Stimulated activated CD8-positive, alpha-beta memory T cell treated with anti-CD3 and anti-CD28 coated beads, Interleukin-2, amount 100 ng/mL, for 48 hours (primary cell): ENCODE measurements around the gene MRRF.
A peak's percentile ranks its signal among the peaks of the same experiment; 100 is the strongest.

ENCODE experiments used
- DNase-seq, 2 donors: peaks; one replicate each; pipeline ENCODE4 v3.0.0-alpha.2; 2020; ENCODE audit warnings: low read depth in 2 of 2

The MRRF gene

DNA sequence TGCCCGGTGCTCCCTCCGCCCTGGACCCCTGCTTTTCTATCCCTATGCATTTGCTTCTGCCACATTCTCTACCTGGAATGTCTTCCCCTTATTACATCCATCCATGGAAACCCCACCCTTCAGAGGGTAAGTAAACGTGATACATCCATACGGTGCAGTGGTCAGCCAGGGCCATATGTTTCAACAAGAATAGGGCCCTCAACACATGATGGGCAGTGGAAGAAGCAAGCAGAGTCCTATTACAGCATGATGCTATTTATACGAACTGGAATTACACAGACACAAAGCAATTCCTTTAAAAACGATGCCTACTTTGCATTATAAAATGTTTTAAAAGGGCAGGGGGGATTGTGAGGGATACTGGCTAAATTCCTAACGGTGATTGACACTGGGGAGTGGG is 68.0 kb downstream of the MRRF start:
- DNase-seq: no peak

DNA sequence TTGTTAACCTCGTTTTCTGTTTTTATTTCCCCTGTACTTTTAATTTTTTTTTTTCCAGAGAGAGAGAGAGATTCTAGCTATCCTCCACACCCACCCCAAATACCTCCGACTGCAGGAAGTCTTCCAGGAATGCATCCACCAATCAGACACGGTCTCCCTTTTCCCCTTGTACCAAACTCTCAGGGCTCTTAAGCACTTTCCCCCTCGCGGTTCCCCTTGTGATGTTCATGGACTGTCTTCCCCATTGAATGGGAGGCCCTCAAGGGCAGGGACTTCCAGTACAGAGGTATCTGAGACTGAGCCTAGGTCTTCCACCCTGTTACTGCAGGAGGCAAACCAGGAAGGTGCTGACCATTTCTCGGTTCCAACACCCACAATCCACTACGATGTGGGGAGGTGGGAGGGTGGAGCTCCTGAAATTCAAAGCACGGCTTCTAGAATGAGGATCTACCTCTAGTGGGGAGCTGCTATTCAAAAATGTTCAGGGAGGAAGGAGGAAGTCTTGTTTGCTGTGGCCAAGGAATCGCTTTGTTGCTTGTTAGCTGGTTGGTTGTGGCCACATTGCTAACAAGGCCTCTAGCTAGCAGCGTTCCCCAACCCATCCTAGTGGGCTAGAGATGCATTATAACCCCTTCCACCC is 68.6 kb downstream of the MRRF start:
- no peak for DNase-seq

DNA sequence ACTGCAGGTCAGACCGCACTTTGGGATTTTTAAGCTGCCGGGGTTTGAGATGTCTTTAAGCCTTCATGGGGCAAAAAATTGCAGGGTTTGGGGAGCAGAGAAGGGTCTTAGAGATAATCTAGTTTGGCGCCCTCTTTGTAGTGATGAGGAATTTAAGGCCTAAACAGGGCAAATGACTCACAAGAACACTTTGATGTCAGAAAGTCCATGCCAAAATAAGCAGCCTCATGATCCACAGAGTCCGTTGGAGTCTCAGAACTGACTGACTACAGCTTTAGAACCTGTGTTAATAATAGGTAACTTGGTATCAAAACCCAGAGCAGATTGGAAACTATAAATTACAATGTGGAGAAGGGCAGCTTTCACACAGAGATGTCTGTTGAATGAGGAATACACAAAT is 70.2 kb downstream of the MRRF start:
- no peak for DNase-seq

DNA sequence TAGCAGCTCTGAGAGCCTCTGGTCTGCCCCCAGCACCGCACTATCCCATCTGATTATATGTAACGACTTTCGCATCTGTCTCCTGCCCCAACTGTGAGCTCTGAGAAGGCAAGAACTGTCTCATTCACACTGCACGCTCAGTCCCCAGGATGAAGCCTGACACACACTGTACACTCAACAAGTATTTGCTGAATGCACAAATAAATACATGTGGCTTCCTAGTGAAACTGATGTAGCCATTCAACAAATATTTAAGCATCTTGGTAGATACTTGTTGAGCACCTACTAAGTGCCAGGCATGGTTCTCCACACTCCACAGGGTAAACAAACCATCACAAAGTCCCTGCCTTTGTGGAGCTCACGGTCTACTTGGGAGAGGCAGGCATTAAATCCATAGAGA is 71.5 kb downstream of the MRRF start:
- DNase-seq: no peak

DNA sequence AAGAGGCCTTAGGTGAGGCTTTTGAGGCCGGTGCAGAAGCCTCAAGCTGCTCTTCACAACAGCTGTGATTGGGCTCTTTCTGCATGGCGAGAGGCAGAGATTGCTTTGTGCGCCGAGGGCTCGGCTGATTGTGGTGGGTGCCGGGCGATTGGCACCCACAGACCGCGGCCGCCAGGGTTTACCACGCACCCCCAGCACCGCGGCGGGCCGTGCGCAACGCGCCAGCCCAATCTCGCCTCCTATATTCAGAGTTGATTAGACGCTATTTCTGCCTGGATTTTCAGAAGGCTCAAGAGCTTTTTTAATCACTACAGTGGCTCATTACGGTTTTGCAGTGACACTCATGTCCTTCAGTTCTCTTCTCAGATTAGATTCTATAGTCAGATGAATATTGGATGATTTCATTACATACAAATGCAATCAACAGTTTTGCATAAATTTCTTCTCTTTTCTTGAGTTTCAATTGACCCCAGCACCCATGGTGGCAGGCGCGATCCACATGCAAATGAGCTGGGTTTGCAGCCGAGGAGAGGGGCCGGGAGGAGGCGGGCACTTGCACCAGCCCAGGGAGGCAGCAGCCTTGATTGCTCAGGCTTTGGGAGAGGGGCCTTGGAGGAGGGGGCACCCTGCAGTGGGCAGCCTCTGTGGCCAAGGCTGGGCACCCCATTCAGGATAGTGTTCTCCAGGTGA is 72.3 kb downstream of the MRRF start:
- DNase-seq: no peak

DNA sequence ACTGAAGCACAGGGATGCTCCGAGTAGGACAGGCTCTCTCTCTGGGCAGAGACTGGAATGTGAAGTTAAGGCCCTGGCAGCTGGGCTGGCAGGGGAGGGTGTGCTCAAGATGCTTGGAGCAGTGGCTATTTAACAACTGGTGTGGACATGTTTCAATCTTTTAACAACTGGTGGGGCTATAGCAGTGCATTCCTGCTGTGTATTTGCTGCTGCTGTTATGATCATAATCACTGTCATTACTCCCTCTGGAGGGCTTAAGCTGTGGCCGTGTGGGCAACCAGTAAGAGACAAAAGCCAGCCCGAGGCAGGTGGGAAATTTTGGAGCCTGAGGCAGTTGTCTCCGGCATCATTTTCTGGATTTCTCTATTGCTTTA is 72.9 kb downstream of the MRRF start:
- DNase-seq: no peak

DNA sequence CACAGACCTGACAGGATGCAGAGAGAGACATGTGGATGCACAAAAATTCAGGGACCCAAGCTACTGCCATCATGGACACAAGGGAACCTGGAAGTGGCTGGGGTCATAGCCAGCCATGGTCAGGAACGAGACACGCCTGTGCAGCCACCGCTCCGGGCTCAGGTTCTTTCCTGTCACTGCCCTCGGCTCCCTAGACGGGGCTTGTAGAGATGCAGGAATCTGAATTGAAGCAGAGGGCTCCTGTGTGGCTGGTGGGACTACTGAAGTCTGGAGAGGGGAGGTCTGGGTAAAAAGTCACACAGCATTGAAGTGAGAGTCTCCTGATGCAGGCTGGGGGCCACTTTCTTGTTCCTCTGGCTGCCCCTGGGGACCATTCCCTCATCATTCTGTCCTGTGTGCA is 73.9 kb downstream of the MRRF start:
- DNase-seq: no peak

DNA sequence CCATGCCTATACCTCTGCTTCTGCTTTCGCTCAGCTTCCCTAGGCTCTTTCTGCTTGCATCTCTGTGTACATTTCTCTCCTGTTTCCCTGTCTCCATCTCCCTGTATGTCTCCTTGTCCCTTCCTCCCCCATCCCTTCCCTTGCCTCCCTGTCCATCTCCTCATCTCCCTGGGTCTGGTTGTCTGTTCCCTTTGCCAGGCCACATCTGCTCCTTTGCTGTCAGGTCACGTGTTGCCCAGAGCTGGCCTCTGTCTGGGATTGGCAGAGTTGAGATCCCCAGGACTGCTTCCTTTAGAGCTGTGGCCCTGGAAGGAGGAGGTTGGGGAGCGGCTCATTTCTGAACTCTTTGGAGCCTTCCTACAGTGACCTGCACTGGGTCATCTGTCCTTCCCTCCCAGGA is 74.3 kb downstream of the MRRF start:
- no peak for DNase-seq

DNA sequence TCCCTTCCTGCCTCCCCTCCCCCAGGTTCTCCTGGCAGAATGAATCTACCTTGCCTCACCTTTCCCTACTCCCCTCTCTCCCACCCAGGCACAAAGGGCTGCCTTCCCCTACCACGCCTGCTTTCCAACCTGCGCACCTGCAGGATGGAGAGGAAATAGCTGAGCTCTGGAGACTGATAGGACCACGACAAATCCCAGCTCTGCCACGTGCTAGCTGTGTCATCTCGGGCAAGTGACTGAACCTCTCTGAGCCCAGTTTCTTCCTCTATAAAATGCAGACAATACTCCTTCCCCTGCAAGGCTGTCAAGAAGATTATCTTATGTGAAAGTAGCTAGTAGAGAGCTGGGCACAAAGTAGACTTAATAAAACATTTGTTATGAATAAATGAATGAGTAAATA is 74.9 kb downstream of the MRRF start:
- DNase-seq: no peak

DNA sequence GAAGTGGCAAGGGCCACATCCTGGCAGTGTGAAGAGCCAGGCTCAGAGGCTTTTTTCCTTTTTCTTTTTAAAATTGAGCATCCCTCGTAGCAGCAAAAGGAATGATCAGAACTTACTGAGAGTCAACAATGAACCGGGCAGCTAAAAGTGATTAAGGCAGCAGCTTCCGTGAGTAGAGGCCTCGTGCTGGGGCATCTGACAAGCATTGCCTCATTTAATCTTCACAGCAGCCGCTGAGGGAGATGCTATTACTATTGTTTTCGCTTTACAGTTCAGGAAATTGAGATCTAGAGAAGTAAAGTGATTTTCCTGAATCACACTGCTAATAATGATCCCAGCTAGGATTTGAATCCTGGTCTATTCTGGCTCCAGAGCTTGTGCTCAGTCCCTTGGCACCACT is 75.5 kb downstream of the MRRF start:
- no peak for DNase-seq

DNA sequence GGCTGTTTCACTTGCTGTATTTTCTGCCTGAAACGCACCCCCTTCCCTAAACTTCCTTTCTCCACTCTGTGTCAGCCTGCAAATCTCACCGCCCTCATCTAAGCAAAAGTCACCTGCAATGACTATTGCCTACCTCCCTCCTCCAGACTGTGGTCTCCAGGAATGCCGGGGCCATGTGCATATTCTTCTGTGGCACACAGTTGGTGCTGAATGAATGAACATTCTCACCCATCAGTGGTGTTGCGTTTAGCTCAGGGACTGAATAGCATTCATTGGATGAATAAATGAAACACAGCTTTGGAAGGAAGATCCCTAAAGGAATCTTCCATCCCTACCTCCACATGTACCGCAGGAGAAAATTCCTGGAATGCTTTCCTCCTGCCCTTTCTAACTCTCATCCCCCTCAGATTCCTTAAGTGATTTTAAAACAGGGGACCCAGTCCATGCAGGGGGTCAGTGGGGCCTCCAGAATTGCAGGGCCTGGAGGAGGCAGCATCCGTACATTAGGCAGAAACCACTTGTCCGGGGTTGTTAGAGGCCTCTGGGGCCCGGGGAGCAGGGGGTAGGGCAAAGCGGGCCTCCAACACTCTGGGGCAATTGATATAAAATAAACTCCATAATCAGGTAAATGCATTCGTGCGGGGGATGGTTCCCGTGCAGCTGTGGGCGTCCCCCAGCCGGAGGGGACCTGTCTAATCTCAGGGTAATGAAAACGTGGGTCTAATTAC is 77.8 kb downstream of the MRRF start:
- no peak for DNase-seq

DNA sequence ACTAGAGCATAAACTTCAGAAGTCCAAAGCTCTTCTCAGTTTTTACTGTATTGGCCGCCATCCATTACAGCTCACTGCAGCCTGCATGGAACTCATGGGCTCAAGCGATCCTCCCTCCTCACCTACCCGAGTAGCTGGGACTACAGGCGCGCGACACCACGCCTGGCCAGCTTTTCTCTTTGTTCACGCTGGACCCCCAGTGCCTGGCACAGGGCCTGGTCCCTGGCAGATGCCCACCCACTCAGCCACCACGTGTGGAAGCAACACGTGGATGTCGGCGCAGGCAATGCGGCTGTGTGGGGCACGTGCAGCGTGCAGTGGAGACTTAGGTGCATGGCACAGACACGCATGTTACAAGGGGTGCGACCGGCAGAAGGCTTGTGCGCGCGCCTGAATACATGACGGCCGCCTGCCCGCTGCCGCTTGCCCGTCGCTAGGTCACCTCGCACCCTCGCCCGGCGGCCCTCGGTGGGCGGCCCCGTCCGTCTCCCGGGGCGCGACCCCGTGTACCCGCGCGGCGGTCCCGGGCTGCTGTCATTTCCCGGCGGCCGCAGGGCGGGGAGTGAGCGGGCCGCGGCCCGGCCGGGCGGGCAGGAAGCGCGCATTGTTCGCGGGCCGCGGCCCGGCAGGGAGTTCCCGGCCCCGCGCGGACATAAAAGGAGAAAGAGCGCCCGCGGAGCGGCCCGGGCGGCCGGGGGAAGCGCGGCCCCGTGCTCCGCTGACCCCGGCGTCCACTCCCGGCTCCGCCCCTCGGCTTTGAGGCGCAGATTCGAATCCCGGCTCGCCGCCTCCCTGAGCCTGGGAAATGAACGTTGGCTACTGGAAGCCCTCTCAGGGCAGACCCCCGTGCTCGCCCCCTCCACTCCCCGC is 82.0 kb downstream of the MRRF start:
- DNase-seq: no peak

DNA sequence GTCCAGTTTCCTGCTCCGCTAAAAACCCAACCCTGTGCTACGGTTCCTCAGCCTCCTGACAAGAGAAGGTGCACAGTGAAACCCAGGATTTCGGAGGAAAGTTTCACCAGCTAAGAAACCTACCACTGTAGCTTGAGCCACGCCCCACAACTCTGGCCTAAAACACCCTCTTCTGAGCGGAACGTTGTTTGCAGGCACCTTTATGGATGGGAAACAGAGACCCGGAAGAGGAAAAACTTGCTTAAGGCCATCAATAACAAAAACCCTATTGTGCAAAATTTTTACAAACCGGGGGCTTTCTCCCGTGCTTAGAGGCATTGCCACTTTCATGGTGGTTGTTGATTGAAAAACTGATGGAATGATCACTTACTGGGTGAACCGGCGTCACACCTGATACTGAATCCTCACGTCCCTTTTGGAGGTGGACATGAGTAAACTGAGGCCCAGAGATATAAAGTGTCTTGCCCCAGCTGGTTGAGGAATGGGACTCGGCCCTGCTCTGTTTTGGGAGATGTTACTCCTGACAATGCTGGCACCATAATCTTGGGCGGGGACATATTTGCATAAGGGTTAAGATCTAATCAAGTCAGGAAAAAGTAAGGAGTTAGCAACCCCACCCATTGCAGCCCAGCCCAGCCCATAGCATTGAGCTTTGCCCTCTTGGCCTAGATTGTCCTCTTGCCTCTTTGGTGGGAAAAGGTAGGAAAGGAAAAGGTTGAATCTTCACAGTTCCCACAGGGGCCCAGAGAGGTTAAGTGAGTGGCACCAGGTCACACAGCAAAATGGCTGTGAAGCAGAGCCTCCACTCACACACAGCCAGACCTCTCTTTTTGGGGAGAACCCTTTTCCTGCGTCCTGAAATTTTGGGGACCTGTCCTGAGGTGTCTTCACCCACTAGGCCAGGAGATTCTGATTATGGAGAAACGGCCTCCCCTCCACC is 82.9 kb downstream of the MRRF start:
- no peak for DNase-seq

DNA sequence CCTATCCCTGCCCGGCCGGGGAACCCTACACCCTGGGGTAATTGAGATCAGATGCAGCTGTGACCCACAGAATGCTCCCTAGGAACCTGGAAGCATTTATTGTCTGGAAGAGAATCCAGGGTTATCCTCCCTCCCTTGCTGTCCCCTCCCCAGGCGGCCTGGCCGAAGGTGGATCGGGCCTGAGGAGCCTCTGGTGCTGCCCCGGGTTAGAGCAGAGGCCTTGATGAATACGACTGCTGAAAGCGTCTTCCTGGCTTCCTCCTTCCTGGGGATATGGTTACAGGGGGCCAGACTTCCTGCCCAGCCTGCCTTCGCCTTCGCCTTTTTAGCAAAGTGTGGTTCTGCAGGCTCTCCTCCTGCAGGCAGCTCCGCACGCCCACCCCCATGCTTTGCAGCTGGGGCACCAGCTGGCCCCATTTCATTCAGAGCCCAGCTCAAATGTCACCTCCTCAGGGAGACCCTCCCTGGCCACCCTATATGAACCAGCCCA is 83.7 kb downstream of the MRRF start:
- no peak for DNase-seq

DNA sequence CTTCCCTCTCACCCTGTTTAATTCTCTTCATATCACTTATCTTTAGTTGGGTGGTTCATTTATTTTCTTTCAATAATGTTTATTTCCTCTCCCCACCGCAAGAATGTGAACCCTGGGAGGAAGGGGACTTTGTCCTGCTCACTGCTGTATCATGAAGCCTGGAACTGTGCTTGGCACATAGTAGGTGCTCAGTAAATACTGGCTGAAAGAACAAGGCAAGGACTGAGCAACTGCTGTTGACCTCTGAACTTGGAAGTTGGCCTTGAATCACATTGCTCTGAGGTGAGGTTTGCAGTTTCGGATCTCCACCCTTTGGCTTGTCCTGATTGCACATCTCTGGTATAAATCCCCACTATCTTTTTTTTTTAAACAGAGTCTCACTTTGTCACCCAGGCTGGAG is 84.1 kb downstream of the MRRF start:
- DNase-seq: no peak

DNA sequence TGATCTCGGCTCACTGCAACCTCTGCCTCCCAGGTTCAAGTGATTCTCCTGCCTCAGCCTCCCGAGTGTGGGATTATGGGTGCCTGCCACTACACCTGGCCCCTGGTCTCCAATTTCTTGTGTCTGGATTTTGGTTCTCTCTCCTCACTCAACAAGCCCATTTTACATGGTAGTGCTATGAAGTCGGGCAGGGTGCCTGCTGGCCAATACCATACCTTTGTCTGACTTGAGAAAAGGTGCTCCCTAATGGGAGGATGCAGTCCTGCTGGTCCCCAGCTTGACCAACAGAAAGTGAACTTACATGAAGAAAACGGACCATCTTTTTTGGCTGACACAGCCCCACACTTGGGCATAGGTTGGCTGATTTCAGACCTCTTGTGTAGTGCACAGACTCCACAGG is 84.5 kb downstream of the MRRF start:
- DNase-seq: no peak

DNA sequence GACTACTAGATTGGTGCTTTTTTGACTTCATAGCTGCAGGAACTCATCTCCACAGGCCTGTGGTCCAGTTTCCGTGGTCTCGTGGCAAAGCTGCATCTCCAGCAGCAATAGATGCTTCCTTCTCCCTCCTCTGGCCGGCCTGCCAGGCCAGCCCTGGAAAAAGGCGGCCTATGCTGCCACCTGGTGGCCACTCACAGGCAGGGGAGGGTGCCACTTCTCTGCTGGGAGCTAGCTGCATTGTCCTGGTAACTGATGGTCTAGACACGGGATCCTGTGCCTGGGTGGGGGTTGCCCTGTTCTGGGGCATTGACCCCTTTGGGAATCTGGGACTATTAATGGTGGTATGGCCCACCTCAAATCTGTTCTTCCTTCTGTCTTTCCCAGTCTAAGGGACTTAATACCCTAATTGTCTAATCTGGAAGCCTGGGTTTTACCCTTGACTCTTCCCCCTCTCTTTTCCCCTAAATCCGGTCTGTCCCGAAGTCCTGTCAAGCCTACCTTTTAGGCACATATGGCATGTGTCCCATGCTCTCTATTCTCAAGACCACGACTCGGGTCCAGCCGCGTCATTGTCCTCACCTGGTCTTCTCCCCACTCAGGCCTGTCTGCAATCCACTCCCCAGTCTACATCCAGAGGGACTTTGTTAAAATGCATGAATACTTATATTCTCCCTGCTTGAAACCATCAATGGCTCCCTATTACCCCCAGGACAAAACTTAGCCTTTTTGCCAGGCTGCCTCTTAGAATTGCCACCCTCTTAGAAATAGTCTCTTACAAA is 86.1 kb downstream of the MRRF start:
- peak; percentile 68 to 69 for DNase-seq

DNA sequence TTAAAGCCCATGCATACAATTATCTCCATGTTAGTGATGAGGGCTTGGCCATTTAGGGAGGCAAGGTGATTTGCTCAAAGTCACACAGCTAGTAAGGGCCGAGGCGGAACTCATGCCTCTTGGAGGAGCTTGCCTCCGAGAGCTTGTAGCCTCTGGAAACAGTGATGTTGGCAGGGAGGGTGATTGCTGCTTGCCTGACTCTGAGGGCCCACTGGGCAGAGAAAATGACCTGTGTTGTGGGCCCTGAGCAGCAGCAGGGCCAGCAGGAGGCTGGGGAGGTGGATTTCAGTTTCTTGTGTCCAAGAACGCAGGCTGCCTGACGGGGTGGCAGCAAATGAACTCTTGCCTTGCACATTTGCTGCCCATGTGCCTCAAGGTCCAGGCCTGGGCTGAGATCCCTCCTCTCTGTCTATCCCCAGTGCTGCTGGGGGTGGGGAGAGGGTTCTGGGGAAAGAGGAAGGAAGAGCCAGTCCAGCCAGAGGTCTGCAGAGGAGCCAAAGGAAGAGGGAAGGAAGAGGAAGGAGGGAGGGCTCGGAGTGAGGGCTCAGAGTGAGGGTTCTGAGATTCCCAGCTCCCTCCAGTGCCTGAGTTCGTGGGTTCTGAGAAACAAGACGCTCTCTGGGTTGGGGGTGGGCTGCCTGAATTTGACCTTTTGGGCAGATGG is 90.0 kb downstream of the MRRF start:
- DNase-seq: no peak

DNA sequence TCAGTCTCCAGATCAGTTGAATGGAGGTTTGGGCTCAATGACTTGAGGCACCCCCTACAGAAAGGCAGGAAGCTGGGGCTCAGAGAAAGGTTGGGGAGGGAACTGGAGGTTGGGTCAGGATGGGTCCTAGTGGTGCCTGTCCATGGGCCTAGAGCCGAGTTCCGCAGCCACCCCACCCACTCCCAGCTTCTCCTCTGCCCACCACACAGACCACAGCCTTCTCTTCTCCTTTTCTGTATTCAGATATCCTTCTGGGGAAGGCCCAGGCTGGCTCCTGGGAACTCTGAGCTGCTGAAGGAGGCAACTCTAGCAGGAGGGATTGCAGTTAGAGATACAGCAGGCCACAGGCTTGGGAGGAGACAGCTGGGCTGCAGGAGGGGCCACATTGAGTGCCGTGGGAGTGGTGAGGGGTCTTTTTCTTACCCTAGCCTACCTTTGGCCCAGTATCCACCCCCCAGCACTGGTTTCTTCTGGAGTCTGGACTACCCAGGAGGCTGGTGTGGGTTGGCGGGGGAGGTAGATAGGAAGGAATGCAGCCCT is 90.7 kb downstream of the MRRF start:
- DNase-seq: no peak
